ENCODE results near the gene LAMA3. TPM values are rescaled to one million over a fixed set of nuclear protein-coding genes. Genes with fewer than 3 reads are reported as not detected.

The LAMA3 gene
- total and polyA plus RNA-seq, 2 of the 13 experiments (the other 11 are each of a cell fraction or from before 2014, with no cell fraction given), result 0.45 to 2.2 TPM

DNA sequence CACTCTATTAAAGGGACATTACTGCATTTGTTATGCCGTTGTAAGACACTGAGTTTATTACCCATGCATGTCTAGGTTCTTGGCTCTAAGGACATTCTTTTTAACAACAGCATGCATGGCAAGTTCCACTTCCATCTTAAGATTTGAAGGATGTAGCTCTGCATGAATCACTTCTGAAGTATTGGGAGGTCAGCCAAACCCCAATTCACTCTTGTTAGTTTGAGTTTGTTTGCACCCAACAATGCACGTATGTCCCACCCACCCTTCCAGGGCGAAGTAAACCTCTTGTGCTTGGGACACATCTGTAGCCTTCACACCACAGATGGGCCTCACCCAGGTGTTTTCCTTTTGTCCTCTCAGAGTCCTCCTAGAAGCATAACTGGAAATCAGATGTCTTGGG is 5.6 kb upstream of the LAMA3 start:
- FAIRE-seq (no peak), ATAC-seq (no peak), DNase-seq (ENCODE audit: low spot score) (no peak)
- Histone ChIP-seq H4K20me1 (ENCODE audit: insufficient read depth, low read length) (no peaks in the 10 kb centered on the region), H3K36me3 (replicated peaks in 1 of 2; ENCODE audit: control insufficient read depth in 1 of 2, insufficient read depth in 2 of 2, low read length in 2 of 2) (no peaks in the 10 kb centered on the region), H2AFZ (ENCODE audit: low read length) (no peak overlapping the region), H3K9ac (ENCODE audit: insufficient read depth, low read depth, low read length) (no peak overlapping the region), H3K9me3 (ENCODE audit: low read length) (no peaks in the 10 kb centered on the region), H3K4me2 (ENCODE audit: low read depth, low read length) (no peak overlapping the region), H3K4me3 (replicated peaks in 1 of 3; ENCODE audit: insufficient read depth in 1 of 3, low read depth in 2 of 3, low read length in 3 of 3) (no peak overlapping the region), H3K79me2 (ENCODE audit: insufficient read depth, low read length) (no peaks in the 10 kb centered on the region), H3K4me1 (ENCODE audit: insufficient read depth, low read length) (peaks cover under 1% of the 10 kb centered on the region), H3K27me3 (ENCODE audit: control insufficient read depth in 1 of 2, insufficient read depth in 2 of 2, low read length in 2 of 2) (peaks cover 0 to 4% of the 10 kb centered on the region in 2 experiments; a peak in 2 of 5 replicates), H3K27ac (ENCODE audit: extremely low read length, insufficient read depth, low read length) (no peak overlapping the region)
- CTCF ChIA-PET (ENCODE audit: low intra/inter-chr PET ratio, low total read pairs), result no interaction called here
- in situ Hi-C loops (cut with HindIII; ENCODE audit: extremely low pct_ligation_motif_present, low pct_unique_long_range_greater_than_20kb), result no loop called here
- TF ChIP-seq, protein P1, sequence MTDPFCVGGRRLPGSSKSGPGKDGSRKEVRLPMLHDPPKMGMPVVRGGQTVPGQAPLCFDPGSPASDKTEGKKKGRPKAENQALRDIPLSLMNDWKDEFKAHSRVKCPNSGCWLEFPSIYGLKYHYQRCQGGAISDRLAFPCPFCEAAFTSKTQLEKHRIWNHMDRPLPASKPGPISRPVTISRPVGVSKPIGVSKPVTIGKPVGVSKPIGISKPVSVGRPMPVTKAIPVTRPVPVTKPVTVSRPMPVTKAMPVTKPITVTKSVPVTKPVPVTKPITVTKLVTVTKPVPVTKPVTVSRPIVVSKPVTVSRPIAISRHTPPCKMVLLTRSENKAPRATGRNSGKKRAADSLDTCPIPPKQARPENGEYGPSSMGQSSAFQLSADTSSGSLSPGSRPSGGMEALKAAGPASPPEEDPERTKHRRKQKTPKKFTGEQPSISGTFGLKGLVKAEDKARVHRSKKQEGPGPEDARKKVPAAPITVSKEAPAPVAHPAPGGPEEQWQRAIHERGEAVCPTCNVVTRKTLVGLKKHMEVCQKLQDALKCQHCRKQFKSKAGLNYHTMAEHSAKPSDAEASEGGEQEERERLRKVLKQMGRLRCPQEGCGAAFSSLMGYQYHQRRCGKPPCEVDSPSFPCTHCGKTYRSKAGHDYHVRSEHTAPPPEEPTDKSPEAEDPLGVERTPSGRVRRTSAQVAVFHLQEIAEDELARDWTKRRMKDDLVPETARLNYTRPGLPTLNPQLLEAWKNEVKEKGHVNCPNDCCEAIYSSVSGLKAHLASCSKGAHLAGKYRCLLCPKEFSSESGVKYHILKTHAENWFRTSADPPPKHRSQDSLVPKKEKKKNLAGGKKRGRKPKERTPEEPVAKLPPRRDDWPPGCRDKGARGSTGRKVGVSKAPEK (CRISPR knock-in tag; IDR thresholded peaks at IDR 0.05; ENCODE audit: borderline replicate concordance), result no peak
- TF ChIP-seq BRD4 (CRISPR knock-in tag; IDR thresholded peaks at IDR 0.05), result no peak
- TF ChIP-seq, protein P2, sequence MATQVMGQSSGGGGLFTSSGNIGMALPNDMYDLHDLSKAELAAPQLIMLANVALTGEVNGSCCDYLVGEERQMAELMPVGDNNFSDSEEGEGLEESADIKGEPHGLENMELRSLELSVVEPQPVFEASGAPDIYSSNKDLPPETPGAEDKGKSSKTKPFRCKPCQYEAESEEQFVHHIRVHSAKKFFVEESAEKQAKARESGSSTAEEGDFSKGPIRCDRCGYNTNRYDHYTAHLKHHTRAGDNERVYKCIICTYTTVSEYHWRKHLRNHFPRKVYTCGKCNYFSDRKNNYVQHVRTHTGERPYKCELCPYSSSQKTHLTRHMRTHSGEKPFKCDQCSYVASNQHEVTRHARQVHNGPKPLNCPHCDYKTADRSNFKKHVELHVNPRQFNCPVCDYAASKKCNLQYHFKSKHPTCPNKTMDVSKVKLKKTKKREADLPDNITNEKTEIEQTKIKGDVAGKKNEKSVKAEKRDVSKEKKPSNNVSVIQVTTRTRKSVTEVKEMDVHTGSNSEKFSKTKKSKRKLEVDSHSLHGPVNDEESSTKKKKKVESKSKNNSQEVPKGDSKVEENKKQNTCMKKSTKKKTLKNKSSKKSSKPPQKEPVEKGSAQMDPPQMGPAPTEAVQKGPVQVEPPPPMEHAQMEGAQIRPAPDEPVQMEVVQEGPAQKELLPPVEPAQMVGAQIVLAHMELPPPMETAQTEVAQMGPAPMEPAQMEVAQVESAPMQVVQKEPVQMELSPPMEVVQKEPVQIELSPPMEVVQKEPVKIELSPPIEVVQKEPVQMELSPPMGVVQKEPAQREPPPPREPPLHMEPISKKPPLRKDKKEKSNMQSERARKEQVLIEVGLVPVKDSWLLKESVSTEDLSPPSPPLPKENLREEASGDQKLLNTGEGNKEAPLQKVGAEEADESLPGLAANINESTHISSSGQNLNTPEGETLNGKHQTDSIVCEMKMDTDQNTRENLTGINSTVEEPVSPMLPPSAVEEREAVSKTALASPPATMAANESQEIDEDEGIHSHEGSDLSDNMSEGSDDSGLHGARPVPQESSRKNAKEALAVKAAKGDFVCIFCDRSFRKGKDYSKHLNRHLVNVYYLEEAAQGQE (IDR thresholded peaks at IDR 0.05; ENCODE audit: borderline replicate concordance in 1 of 2, low read depth in 1 of 2, low read length in 2 of 2), result no peak
- POLR2A ChIA-PET, result no interaction called here
- 27% methylated on average over 3 of the region's 3 CpGs for WGBS (ENCODE audit: low lambda C conversion rate)
- BruUV-seq (replicated peaks), result no TSS peak
- intact Hi-C loops (cut with micrococcal nuclease; ENCODE audit: unreplicated experiment), result no loop called here
